Gastroesophageal sphincter (tissue), 3 donors: ENCODE results near the gene TIMM9.

ENCODE experiments used
- POLR2AphosphoS5 ChIP-seq: sonication (generic); formaldehyde crosslinking; IDR thresholded peaks from one replicate; pipeline ENCODE4 v1.6.1; 2017; ENCODE audit warnings: antibody characterized with exemption
- TF ChIP-seq, protein P1 (sequence below), 4 experiments: fragments of 200-600 bp in 2 of 4; fragments of 450-650 bp in 2 of 4; sonication (generic) in 1 of 4; IDR thresholded peaks; one replicate each; pipeline ENCODE4 v1.5.1; 2017 to 2019; ENCODE audit warnings: antibody characterized with exemption in 4 of 4, mild to moderate bottlenecking in 2 of 4, moderate library complexity in 2 of 4

DNA sequence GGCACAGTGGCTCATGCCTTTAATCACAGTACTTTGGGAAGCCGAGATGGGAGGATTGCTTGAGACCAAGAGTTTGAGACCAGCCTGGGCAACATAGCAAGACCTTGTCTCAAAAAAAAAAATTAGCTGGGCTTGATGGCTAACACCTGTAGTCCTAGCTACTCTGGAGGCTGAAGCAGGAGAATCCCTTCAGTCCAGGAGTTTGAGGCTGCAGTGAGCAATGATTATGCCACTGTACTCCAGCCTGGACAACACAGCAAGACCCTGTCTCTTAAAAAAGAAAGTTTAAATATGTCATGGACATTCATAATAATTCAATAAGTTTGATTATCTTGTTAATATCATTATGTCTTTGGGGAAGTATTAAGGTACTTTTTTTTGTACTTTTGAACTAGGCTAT lies 39.1 kb upstream of the TIMM9 start:
- TF ChIP-seq POLR2AphosphoS5 = no peak
- TF ChIP-seq, protein P1, sequence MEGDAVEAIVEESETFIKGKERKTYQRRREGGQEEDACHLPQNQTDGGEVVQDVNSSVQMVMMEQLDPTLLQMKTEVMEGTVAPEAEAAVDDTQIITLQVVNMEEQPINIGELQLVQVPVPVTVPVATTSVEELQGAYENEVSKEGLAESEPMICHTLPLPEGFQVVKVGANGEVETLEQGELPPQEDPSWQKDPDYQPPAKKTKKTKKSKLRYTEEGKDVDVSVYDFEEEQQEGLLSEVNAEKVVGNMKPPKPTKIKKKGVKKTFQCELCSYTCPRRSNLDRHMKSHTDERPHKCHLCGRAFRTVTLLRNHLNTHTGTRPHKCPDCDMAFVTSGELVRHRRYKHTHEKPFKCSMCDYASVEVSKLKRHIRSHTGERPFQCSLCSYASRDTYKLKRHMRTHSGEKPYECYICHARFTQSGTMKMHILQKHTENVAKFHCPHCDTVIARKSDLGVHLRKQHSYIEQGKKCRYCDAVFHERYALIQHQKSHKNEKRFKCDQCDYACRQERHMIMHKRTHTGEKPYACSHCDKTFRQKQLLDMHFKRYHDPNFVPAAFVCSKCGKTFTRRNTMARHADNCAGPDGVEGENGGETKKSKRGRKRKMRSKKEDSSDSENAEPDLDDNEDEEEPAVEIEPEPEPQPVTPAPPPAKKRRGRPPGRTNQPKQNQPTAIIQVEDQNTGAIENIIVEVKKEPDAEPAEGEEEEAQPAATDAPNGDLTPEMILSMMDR (IDR thresholded peaks at IDR 0.05) = no peak
